Chondrocyte (in vitro differentiated cells): ENCODE data around the gene TNFSF4. TPM values are rescaled to one million over a fixed set of nuclear protein-coding genes. Genes with fewer than 3 reads are reported as not detected.

ENCODE experiments used
- DNase-seq: peaks from one replicate; pipeline ENCODE4 v3.0.0; 2021; ENCODE audit warnings: mixed read lengths, low spot score
- H3K27ac Mint-ChIP-seq: one replicate; pipeline ENCODE4 v1.8.0; 2021; ENCODE audit warnings: mild to moderate bottlenecking, moderate library complexity, mixed read lengths; ENCODE audit not compliant: unreplicated experiment
- H3K27me3 Mint-ChIP-seq: 2 replicates; pipeline ENCODE4 v1.8.0; 2021; ENCODE audit warnings: low read depth, mixed read lengths
- H3K36me3 Mint-ChIP-seq: 2 replicates; pipeline ENCODE4 v1.8.0; 2021; ENCODE audit warnings: low read depth, mixed read lengths
- H3K4me1 Mint-ChIP-seq: 2 replicates; pipeline ENCODE4 v1.8.0; 2021; ENCODE audit warnings: low read depth, mild to moderate bottlenecking, mixed read lengths
- H3K4me3 Mint-ChIP-seq: one replicate; pipeline ENCODE4 v1.8.0; 2021; ENCODE audit warnings: mild to moderate bottlenecking, moderate library complexity, mixed read lengths; ENCODE audit not compliant: unreplicated experiment
- H3K9me3 Mint-ChIP-seq: 2 replicates; pipeline ENCODE4 v1.8.0; 2021; ENCODE audit warnings: low read depth, mixed read lengths
- CTCF ChIP-seq: fragments of 200-600 bp; sonication (generic); IDR thresholded peaks from 2 replicates; pipeline ENCODE4 v1.5.0; 2021; ENCODE audit warnings: antibody characterized with exemption, mild to moderate bottlenecking, moderate library complexity
- total RNA-seq: library from RNA; stranded (reverse); gene quantifications from 3 replicates; pipeline ENCODE4 v1.2.1, GENCODE V29; 2021

Gene TNFSF4
- total RNA-seq, 1 donor from 2014 or later: 0.77 TPM

- no peaks in the 10 kb centered on the region for H3K9me3 Mint-ChIP-seq
- no peak overlapping the region for H3K4me3 Mint-ChIP-seq
- peak overlapping the region; percentile 90 for H3K27ac Mint-ChIP-seq
- no peak for DNase-seq
- no peak for TF ChIP-seq CTCF
- peaks cover 24% of the 10 kb centered on the region for H3K27me3 Mint-ChIP-seq
- H3K36me3 Mint-ChIP-seq: peaks cover 2% of the 10 kb centered on the region
- peaks cover 26% of the 10 kb centered on the region for H3K4me1 Mint-ChIP-seq
Observed at GRCh38 chr1:173190101-173190936, 16.8 kb downstream of the TNFSF4 start.

GRCh38 chr1:173187671-173188237 lies 19.4 kb downstream of the TNFSF4 start:
- DNase-seq: no peak
- peaks cover 18% of the 10 kb centered on the region for H3K4me1 Mint-ChIP-seq
- no peak overlapping the region for H3K27ac Mint-ChIP-seq
- H3K4me3 Mint-ChIP-seq: no peak overlapping the region
- H3K36me3 Mint-ChIP-seq: peaks cover 2% of the 10 kb centered on the region
- TF ChIP-seq CTCF: no peak
- H3K27me3 Mint-ChIP-seq: peaks cover 31% of the 10 kb centered on the region
- no peaks in the 10 kb centered on the region for H3K9me3 Mint-ChIP-seq

GRCh38 chr1:173181791-173182190 lies 25.3 kb downstream of the TNFSF4 start:
- peaks cover 17% of the 10 kb centered on the region for H3K4me1 Mint-ChIP-seq
- no peak overlapping the region for H3K4me3 Mint-ChIP-seq
- no peak for DNase-seq
- H3K27ac Mint-ChIP-seq: peak overlapping the region; percentile 22
- peaks cover 28% of the 10 kb centered on the region for H3K27me3 Mint-ChIP-seq
- TF ChIP-seq CTCF: no peak
- H3K9me3 Mint-ChIP-seq: peaks cover 17% of the 10 kb centered on the region
- H3K36me3 Mint-ChIP-seq: peaks cover 9% of the 10 kb centered on the region

GRCh38 chr1:173176246-173176645 lies 30.9 kb downstream of the TNFSF4 start:
- Mint-ChIP-seq H3K4me3 (no peak overlapping the region), H3K27me3 (peaks cover 11% of the 10 kb centered on the region), H3K27ac (no peak overlapping the region), H3K36me3 (peaks cover 13% of the 10 kb centered on the region), H3K9me3 (peaks cover 36% of the 10 kb centered on the region), H3K4me1 (peaks cover 7% of the 10 kb centered on the region)
- TF ChIP-seq CTCF: no peak
- no peak for DNase-seq

- H3K4me1 Mint-ChIP-seq: peaks cover 5% of the 10 kb centered on the region
- TF ChIP-seq CTCF: no peak
- peaks cover 11% of the 10 kb centered on the region for H3K27me3 Mint-ChIP-seq
- H3K36me3 Mint-ChIP-seq: peaks cover 16% of the 10 kb centered on the region
- H3K9me3 Mint-ChIP-seq: peaks cover 43% of the 10 kb centered on the region
- H3K4me3 Mint-ChIP-seq: no peak overlapping the region
- H3K27ac Mint-ChIP-seq: no peak overlapping the region
- no peak for DNase-seq
Observed at GRCh38 chr1:173175514-173176145, 31.5 kb downstream of the TNFSF4 start.
